Measurements from ENCODE around the gene MOGAT1.

- TF ChIP-seq CTCF (IDR thresholded peaks at IDR 0.05; ENCODE audit: insufficient read depth, low read depth, low read length), result no peak
- TF ChIP-seq EZH2 (IDR thresholded peaks at IDR 0.05; ENCODE audit: insufficient read depth, low read length), result no peak
Measured at GRCh38 chr2:222710736-222711135, 39.3 kb downstream of the MOGAT1 start.
